ENCODE data around the gene CCDC68. TPM values are rescaled to one million over a fixed set of nuclear protein-coding genes. Genes with fewer than 3 reads are reported as not detected.

The CCDC68 gene
- total and polyA plus RNA-seq, 2 donors (not counting 3 experiments of a cell fraction or from before 2014, with no cell fraction given) = 0.72 to 1.0 TPM

- no peaks in the 10 kb centered on the region for H3K36me3 ChIP-seq (ENCODE audit: control insufficient read depth in 2 of 2, extremely low read depth in 1 of 2, insufficient read depth in 2 of 2, low read length in 2 of 2)
- H3K4me3 ChIP-seq (replicated peaks in 1 of 3; ENCODE audit: insufficient read depth in 1 of 3, low read depth in 1 of 3, low read length in 3 of 3) = no peak overlapping the region
- H3K9me1 ChIP-seq (replicated peaks; ENCODE audit: control insufficient read depth, extremely low read depth, insufficient read depth, low read length) = no peaks in the 10 kb centered on the region
- no peak overlapping the region for H2AFZ ChIP-seq (ENCODE audit: low read depth, low read length)
- H3K27ac ChIP-seq (ENCODE audit: insufficient read depth, low read depth, low read length) = no peak overlapping the region
- no peak overlapping the region for H3K9ac ChIP-seq (replicated peaks; ENCODE audit: extremely low read depth, insufficient read depth, low read length)
- intact Hi-C loops (cut with micrococcal nuclease) (no loop called here), dilution Hi-C loops (cut with MboI; ENCODE audit: extremely low pct_ligation_motif_present, low sequenced_read_pairs) (no loop called here)
- DNase-seq (ENCODE audit: low read depth, low spot score) = no peak
- CTCF ChIA-PET = interaction anchor here (0.8 to 1.6 kb wide), 2 partner anchors 9 to 10 kb away, joined by 3 to 4 read pairs; no protein-coding TSS in a partner anchor
- H4K20me1 ChIP-seq (replicated peaks; ENCODE audit: control insufficient read depth, extremely low read depth, insufficient read depth, low read length) = no peaks in the 10 kb centered on the region
- TF ChIP-seq POLR2AphosphoS5 (IDR thresholded peaks at IDR 0.05; ENCODE audit: insufficient read depth, low read depth, low read length) = no peak
- no peak for TF ChIP-seq CTCF (IDR thresholded peaks at IDR 0.05; ENCODE audit: extremely low read depth in 1 of 2, insufficient read depth in 1 of 2, low read depth in 1 of 2, low read length in 2 of 2)
- TF ChIP-seq JUN (IDR thresholded peaks at IDR 0.05; ENCODE audit: borderline replicate concordance, insufficient read depth, insufficient read length, low read depth) = no peak
- no peak for TF ChIP-seq POLR2A (IDR thresholded peaks at IDR 0.05; ENCODE audit: low read depth, low read length)
- TF ChIP-seq, protein P1, sequence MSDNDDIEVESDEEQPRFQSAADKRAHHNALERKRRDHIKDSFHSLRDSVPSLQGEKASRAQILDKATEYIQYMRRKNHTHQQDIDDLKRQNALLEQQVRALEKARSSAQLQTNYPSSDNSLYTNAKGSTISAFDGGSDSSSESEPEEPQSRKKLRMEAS (IDR thresholded peaks at IDR 0.05; ENCODE audit: insufficient read depth, insufficient read length) = no peak
- no peak for TF ChIP-seq EZH2 (IDR thresholded peaks at IDR 0.05; ENCODE audit: borderline replicate concordance, low read depth, low read length, severe bottlenecking)
- no peak for TF ChIP-seq GATA2 (IDR thresholded peaks at IDR 0.05; ENCODE audit: insufficient read depth, insufficient read length, low read depth, low read length)
- TF ChIP-seq FOS (IDR thresholded peaks at IDR 0.05; ENCODE audit: borderline replicate concordance, insufficient read depth, low read length) = no peak
- TF ChIP-seq MYC (IDR thresholded peaks at IDR 0.05; ENCODE audit: low read depth, low read length) = no peak
- H3K4me2 ChIP-seq (ENCODE audit: insufficient read depth, low read length) = no peak overlapping the region
- H3K9me3 ChIP-seq (replicated peaks; ENCODE audit: control insufficient read depth, insufficient read depth, low read length) = no peaks in the 10 kb centered on the region
- POLR2A ChIA-PET = no interaction called here
- no peak for FAIRE-seq
- H3K4me1 ChIP-seq (ENCODE audit: control insufficient read depth, extremely low read depth, insufficient read depth, low read length) = peaks cover 5% of the 10 kb centered on the region
- BruUV-seq (replicated peaks) = no TSS peak
- no peaks in the 10 kb centered on the region for H3K27me3 ChIP-seq (ENCODE audit: control insufficient read depth in 2 of 2, insufficient read depth in 2 of 2, low read length in 2 of 2)
- no peaks in the 10 kb centered on the region for H3K79me2 ChIP-seq (ENCODE audit: control insufficient read depth, insufficient read depth, low read length)
These were observed 2.8 kb downstream of the CCDC68 start for GRCh38 chr18:54956506-54956905.
